HG02571 (cell line): Measurements from ENCODE around the gene TAP1.

Experiments used
- ATAC-seq: cut with Tn5 transposase; IDR thresholded peaks from one replicate; pipeline ENCODE4 v1.9.1; 2021; ENCODE audit warnings: mild to moderate bottlenecking, moderate library complexity; ENCODE audit not compliant: unreplicated experiment

TAP1 gene

DNA sequence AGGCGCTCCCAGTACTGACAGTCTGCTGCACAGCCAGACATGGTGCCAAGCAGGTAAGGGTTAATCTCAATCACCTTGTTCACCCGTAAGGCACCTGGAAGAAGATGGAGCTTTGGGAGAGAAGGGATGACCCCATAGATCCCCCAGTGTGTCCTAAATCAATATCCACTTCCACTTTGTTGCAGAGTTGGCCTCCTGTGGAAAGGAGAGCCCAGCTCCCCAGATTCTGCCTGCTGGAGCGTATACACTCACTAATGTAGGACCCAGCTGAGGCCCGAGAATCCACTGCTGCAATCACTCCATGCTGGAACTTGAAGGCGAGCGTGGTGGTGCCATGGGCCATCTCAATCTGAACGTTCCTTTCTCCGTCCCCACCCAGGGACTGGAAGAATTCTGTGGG, 10.8 kb downstream of the TAP1 start:
- ATAC-seq = no peak

DNA sequence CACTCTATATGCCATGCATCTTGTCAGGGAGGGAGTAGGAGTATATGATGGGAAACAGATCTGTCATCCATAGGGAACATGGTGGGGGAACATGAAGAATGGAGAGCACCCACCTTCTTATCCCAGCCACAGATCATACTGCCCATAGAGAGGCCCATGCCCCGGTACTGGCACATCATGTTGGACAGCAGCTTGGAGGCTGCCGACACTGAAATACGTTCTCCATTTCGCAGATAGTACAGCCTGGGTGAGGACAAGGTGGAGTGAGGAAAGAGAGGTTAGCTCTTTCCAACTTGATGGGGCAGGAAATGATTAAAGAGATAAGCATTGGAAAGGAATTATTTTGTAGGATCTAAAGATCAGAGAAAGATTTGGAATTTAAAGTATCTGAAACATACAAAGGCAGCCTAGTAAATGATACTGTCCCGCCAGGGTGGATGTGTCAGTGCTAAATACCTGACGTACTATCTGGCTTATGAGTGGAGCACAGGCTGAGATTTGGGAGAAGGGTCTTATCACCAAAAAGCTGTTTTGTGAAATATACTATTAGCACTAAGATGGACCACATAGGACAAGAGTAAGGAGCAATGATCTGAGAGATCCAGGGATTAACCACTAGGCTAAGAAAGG, 11.4 kb downstream of the TAP1 start:
- no peak for ATAC-seq

DNA sequence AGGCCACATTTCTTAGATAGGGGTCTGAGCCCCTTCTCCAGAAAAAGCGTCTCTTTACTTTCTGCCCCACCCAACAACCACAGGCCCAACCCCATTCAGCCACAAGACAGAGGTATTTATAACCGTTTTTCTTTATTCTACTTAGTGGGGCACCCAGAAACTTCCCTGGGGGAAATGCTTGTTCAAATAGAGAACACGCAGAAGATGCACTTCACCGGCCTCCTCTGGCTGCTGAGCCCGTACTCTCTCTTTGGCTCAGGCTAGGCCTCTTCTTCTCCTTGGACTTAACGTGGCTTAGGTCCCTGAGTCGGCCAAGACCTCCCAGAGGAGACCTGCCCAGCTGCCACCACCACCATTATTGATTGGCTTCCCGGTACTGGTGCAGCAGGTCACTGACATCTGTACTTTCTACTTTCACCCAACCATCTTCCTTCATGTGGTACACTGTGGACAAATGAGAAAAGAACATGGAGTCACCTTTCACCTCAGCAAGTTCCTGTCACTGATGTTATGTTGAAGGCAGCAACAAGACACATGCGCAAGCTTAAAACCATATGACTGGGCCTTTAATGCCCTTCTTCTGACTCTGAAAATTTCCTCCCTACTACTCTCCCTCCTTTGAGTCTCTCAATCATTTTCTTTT, 12.8 kb downstream of the TAP1 start:
- ATAC-seq = no peak

DNA sequence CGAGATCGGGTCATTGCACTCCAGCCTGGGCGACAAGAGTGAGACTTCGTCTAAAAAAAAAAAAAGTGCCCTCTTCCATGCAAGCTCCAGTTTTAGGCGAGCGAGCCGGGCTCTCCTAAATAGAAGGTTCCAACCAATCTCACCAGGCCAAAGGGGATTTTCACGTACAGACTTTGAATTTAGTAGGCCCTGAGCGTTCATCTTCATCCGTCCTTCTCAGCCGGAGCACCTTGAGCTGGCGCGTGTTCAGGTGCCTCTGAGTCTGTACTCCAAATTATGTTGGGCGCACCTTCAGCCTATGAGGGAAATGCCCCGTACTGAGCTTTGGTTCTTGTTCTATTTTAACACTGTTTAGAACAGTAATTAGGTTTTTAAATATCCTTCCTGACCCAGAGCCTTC, 14.1 kb downstream of the TAP1 start:
- ATAC-seq = no peak

DNA sequence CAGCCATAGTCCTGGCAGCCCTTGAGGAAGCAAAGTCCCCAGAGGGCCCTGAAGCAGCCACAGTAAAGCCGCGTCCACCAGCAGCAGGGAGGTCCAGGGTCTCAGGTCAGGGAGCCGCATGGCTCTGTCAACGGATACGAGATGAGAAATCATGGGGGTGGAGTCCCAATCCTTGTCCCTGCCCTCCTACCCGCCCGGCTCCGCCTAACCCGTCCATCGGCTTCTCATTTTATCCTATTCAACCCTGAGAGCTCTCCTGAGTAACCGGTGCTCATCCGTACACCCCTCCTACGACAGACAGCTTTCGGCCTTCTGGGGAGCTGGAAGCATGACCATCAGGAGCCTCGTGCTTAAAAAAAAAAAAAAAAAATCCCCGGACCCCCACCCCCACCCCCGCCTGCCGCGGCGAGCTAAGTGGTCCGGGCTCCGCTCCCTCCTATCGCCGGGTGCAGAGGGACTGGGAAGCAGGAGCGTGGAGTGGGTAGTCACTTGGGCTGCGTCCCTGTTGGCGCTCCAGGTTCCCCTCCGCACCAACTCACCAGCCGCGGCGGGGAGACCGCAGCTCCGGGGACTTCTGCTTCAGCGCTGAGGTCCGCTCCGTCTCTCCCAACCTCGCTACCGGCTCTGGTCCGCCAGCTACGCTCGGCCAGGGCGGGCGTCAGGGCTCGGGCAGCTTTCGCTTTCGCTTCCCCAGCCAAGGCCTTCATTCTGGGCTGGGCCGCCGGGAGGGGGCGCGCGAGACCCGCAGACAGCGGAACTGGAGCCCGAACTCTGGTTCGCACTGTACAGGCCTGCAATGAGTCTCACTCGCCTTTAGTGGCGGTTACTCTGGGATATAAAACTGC, 15.2 kb downstream of the TAP1 start, which contains the start of gene TAP2:
TAP2 (minus strand) TSS at position 626 of the 845 bp plus-strand sequence; CDS start at position 120, 506 bp downstream.
- peak; percentile 65 for ATAC-seq

DNA sequence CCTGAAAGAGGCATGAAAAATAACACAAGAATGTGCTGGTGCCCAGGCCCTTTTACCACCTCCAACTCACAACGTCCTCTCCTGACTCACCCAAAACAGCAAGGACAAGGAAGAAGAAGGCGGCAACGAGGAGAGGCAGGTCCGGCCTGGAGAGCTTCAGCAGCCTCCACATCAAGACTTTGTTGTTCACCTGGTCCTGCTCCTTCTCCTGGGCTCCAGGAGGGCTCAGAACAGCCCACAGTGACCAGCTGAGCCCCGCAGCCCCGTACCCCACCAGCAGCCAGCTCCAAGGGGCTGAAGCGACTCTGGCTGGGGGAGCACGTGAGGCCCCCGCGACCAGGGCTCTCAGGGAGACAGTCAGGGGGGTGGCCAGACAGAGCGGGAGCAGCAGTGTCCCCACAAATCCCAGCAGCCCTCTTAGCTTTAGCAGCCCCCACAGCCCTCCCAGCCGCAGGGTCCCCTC, 15.8 kb downstream of the TAP1 start:
- no peak for ATAC-seq

DNA sequence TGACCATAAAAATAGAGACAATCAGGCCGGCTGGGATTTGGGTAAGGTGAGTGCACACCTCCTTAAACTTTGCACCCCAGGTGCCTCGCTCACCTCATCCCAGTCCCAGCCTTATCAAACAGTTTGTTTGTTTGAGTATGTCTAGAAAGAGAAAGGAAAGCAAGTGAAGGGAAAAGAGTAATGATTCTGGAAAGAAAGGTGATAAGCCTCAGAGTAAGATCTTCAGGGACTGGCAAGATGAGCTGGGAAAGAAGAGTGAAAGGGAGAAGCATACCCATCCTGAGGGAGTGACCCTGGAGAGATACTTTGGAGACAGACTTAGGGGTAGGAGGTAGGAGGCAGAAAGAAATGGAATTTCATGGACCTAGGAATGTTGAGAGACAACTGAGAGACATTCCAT, 16.6 kb downstream of the TAP1 start:
- no peak for ATAC-seq

DNA sequence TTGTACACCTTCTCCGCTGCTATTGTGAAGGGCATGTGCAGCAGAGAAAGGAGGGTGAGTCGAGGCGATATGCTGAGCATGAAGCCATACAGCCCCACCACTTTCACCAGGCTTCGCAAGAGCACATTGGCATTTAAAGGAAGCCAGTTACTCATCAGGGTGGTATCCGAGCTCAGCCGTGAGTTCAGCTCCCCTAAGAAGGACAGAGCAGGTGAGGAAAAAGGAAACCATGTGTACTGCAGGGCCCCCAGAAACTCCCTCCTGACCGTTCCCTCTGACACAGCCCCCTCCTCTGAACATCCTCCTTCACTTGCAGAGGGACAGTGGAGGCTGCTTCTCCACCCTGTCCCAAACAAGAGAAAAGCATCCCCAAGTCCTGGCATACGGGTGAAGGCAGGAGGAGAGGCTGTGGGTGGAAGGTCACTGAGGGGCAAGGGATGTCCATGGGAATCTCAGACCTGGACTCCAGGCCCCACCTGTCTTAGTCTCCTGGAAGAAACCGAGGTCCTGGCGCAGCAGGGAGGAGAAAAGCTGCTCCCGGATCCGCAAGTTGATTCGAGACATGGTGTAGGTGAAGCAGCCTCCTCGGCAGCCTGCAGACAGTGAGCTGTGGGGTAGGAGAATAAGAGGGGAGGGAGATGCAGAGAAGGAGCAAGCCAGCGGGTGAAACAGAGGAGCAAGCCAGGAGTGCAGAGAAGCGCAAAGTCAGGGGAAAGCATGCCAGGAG, 18.2 kb downstream of the TAP1 start:
- ATAC-seq = no peak

DNA sequence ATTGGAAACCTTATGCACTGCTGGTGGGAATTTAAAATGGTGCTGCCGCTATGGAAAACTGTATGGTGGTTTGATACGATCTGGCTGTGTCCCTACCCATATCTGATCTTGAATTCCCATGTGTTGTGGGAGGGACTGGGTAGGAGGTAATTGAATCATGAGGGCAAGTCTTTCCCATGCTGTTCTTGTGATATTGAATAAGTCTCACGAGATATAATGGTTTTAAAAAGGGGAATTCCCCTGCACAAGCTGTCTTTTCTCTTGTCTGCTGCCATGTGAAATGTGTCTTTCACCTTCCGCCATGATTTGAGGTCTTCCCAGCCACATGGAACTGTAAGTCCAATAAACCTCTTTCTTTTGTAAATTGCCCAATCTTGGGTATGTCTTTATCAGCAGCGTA, 19.8 kb downstream of the TAP1 start:
- no peak for ATAC-seq

DNA sequence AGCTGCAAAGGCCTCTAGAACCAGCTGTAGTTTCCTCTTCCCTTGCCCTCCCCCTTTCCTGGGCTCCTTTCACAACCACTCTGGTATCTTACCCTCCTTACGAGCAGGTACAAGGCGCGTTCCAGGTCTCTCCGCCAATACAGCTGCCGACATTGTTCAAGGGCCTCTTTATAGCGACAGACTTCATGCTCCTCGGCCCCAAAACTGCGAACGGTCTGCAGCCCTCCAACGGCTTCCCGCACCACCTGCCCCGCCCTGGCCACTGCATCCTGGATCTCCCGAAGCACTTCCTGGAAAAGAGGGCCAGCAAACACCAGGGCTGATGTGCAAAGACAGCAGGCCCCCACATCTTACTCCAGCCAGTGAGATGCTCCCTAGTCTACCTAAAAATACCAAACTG, 21.0 kb downstream of the TAP1 start:
- ATAC-seq = no peak

DNA sequence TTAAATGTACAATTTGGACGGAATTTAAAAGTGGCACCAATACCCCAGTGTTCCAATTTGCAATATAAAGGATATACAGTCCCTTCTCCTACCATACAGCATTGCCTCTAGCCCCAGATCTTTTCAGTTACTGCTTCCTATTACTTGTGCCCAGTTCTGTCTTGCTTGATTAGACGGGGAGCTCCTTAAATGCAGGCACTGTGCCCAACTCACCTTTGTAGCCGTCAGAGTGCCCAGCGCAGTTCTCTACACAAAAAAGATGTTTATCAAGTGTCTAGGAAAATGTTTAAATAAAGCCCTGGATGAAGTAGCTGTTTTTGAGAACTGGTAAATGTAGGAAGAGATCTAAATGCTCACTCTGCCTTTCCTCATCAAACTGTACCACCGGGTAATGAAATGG, 22.6 kb downstream of the TAP1 start:
- ATAC-seq = no peak

DNA sequence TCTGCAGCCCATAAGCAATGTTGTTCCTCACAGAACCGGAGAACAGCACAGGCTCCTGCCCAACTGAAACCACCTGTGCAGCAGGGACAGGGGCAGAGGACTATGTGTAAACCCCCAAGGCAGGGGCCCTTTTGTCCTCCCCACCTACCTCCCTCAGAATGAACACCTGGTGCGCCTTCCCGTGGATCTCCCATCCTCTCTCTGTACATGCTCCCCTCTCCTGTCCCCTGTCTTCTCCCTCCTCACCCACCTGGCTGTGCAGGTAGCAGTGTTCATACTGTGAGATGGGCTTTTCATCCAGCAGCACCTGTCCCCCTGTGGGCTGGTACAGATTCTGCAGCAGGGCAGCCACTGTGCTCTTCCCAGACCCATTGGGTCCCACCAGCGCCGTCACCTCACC, 23.5 kb downstream of the TAP1 start:
- ATAC-seq = no peak

DNA sequence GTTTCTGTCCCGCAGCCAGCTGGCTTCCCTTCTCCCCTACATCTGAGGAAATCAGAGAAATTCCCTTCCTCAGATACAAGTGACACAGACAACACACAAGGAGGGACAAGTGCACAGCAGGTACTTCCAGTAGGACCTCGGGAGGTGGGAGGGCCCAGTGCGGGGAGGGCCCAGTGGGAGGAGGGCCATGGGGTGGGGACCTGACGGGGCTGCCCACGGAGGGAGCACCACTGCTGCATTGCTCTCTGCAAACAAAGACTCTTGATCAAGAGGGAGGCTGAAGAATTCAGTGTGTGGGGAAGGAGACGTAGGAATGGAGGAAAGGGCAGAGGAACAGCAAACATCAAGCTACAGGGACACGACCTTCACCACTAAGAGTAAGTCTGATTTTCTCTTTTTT, 24.0 kb downstream of the TAP1 start:
- ATAC-seq = no peak

DNA sequence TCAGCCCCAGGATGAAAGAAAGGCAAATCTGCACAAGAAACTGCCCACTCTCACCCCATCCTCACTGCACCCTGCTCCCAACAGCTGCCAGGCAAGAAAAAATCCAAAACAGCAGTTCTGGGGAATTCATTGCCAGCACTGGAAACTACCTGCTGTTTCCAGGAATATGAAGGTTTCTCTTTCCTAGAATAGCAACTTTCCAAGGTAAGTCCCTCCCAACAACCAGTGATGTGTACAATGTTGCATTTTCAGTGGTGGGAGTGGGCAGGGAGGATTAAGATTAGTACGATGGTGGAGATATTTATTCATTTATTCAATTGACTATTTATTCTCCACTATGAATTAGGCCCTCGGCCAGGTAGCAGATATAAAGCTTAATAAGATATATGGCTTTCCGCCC, 26.5 kb downstream of the TAP1 start:
- no peak for ATAC-seq

DNA sequence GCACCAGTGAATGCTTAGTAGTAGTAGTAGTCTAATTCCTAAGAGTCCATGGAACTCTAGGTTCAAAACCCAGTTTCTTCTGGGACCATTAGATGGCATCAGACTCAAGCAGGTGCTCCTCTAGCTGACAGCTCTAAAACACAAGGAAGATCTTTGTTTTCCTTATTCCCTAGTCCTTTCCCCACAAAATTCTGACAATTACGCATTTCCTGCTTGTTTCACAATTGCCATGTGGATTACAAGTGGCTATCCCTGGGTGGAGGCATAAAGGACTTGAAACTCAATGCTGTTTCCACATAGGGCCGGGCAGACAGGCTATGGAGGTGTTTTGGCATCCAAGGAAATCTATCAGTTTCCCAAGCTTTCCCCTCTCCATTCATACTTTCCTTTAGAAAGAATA, 27.5 kb downstream of the TAP1 start:
- no peak for ATAC-seq

DNA sequence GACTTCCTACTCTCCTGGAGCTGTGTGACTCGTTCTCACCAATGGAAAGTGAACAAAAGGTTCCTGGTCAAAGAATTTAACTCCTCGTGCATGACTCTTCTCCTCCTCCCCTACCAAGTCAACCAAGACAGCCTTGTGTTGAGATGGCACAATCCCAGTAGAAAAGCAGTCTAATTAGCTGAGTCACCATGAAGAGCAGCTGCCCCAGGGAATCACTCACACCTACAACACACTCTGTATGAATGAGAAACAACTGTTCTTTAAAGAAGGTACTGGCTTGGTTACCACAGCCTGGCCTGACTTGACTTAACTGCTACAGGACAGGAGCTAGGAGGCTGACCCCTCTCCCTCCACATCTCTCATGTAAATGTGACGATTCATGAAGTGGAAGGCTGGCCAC, 33.8 kb downstream of the TAP1 start:
- ATAC-seq = no peak

DNA sequence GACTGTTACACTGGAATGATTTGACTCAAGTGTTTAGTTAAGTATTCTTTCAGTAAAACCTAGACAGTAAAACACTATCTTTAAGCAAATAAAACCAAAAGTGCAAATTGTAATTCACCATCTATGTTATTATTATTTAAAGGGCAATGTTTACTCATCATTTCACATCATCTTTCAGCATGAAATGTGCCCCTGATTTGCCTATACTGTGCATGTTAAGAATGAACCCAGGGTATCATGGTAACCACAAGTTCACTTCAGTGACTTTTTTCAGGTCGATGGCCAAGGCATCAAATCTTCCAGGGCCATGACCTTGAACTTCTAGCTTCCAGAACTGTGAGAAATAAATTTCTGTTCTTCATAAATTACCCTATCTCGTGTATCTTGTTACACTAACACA, 34.6 kb downstream of the TAP1 start:
- ATAC-seq = no peak

DNA sequence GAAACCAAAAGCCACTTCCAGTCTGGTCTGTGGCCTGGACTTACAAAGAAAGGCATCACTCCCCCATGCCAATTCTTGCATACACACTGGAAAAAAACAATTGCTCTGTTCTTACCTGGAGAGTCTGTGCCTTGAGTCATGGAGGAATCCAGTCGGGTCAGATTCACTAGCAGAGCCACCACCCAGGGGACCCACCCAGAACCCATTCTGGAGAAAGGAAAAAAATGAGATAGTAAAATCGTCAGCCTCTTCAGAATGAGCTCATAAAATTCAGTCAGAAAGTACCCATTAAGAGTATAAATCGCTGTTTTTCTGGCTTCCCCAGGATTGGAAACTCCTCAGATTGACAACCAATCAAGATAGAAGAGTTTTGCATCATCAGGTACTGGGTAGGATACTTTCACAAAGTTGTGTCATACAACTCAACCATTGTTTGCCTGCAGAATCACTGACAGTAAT, 36.7 kb downstream of the TAP1 start, which contains the start of gene HLA-DOB:
HLA-DOB (minus strand) TSS at position 257 of the 459 bp plus-strand sequence; CDS start at position 206, 51 bp downstream.
- no peak for ATAC-seq

DNA sequence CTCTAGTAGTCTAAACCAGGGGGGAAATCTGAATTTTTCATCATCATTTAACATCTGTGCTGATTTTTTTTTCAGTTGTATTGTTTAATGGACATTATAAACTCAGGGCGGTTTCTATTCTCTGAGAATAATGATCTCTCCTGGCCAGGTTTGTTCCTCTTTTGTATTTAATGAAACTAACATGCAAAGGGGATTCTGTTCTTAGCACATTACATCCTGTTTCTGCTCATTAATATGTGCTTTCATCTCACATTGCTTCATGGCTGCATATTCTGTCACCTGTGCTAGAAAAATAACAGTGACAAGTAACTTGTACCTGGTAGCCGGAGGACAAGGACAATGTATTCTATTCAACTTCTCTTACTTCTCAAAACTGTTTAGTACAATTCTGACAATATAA, 37.5 kb downstream of the TAP1 start:
- ATAC-seq = no peak

DNA sequence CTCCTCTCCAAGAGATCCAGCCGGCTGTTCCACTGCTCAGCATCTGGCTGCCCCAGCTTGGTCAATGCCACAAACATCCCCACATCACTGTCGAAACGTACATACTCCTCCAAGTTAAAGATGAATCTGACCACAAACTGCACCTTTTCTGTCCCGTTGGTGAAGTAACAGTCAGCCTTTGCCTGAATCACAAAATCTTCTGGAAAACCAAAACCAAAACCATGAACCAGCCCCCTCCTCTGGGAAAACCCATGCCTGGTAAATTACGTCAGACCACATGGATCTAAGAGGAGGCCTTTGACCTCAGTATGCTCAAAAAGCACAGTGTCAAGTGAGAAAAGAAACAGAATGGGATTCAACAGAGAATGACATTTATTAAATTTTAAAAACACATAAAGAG, 38.4 kb downstream of the TAP1 start:
- no peak for ATAC-seq

DNA sequence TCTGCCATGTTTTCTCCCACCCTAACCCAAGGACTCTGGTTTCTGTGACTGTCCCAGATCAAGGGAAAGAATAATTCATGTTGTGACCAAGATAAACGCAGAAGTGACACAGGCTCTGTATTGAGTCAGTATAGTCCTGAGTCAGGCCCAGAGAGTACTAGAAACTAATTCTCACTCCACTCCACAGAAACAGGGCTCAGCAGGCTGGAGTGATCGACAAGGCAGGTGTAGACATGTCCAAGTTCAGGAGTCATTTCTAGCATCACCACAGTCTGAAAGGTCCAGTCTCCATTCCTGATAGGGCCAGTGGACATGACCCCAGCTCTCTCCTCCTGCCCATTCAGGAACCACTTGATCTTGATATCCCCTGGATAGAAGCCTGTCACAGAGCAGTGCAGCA, 39.4 kb downstream of the TAP1 start:
- no peak for ATAC-seq
